ELR (cell line): ENCODE results near the gene RPS6KA4.
"Not testable (repeated sequence)": the region's sequence is repeated elsewhere in the genome, so short reads cannot be mapped to it uniquely, and the experiment has no call there.

Source experiments
- DNase-seq: peaks from one replicate; pipeline ENCODE4 v3.0.0-alpha.2; 2015; ENCODE audit warnings: low read depth

The RPS6KA4 gene

GRCh38 chr11:64358907-64359711, at the start of gene RPS6KA4:
Gene RPS6KA4 (plus strand): TSS chr11:64359162. CDS start chr11:64359236, 74 bp downstream.
- peak; percentile 81 for DNase-seq

GRCh38 chr11:64312947-64313346, 46.0 kb upstream of the RPS6KA4 start:
- DNase-seq, result no peak

- no peak for DNase-seq
Observed at GRCh38 chr11:64313491-64314145, 45.3 kb upstream of the RPS6KA4 start.

- DNase-seq, result peak; percentile 39
Observed at GRCh38 chr11:64314146-64314804, 44.7 kb upstream of the RPS6KA4 start.

GRCh38 chr11:64314805-64315561, 44.0 kb upstream of the RPS6KA4 start:
- no peak for DNase-seq

GRCh38 chr11:64315667-64316526, 43.1 kb upstream of the RPS6KA4 start:
- DNase-seq, result not testable (repeated sequence)

- DNase-seq, result peak; percentile 61
Observed at GRCh38 chr11:64316672-64317324, 42.2 kb upstream of the RPS6KA4 start.

- DNase-seq, result peak; percentile 98
Observed at GRCh38 chr11:64317325-64317960, 41.5 kb upstream of the RPS6KA4 start, which contains the start of gene TRMT112. Gene TRMT112 (minus strand): TSS chr11:64317559. CDS start chr11:64317526, 33 bp downstream.

GRCh38 chr11:64317961-64318765, 40.8 kb upstream of the RPS6KA4 start, which contains the start of gene PRDX5:
Gene PRDX5 (plus strand): TSS chr11:64318121. CDS start chr11:64318216, 95 bp downstream.
- peak; percentile 96 for DNase-seq

GRCh38 chr11:64318766-64319761, 39.9 kb upstream of the RPS6KA4 start:
- DNase-seq, result no peak

GRCh38 chr11:64320556-64320955, 38.4 kb upstream of the RPS6KA4 start:
- DNase-seq, result no peak

GRCh38 chr11:64321026-64321425, 37.9 kb upstream of the RPS6KA4 start:
- DNase-seq, result no peak

- DNase-seq, result no peak
Observed at GRCh38 chr11:64321533-64321932, 37.4 kb upstream of the RPS6KA4 start.

GRCh38 chr11:64322925-64323260, 36.1 kb upstream of the RPS6KA4 start:
- DNase-seq, result no peak

- DNase-seq, result no peak
Observed at GRCh38 chr11:64323373-64323772, 35.6 kb upstream of the RPS6KA4 start.

- DNase-seq, result not testable (repeated sequence)
Observed at GRCh38 chr11:64323984-64324383, 35.0 kb upstream of the RPS6KA4 start.

GRCh38 chr11:64324692-64325469, 34.1 kb upstream of the RPS6KA4 start:
- no peak for DNase-seq
